ENCODE data around the gene USP27X.

The USP27X gene

DNA sequence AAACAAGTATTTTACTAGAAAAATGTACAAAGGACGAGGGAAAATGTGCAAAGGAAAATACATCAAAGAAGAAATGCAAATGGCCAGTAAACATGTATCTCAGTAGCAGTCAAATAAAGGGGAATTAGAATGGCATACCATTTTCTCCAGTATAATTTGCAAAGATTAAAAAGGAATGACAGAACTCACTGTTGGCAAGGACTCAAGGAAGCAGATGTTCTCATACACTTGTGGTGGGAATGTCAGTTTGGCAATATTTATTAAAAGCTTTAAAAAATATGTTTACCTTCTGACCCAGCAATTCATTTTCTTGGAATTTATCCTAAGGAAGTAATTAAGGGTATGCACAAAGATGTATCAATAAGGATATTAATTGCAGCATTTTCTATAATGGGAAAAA lies 50.8 kb downstream of the USP27X start:
- Histone ChIP-seq H3K36me3 (ENCODE audit: insufficient read depth, low read length) (no peaks in the 10 kb centered on the region), H3K9ac (ENCODE audit: low read depth, low read length) (no peak overlapping the region), H3K4me3 (ENCODE audit: low read length) (no peak overlapping the region)

More for the DNA sequence above, 50.8 kb downstream of the USP27X start:
- no peaks in the 10 kb centered on the region for H3K9me3 ChIP-seq (replicated peaks; ENCODE audit: low read length)
- peaks cover 19% of the 10 kb centered on the region for H3K4me1 ChIP-seq (ENCODE audit: control insufficient read depth, insufficient read depth, low read length)
- H3K4me2 ChIP-seq (ENCODE audit: low read length): no peak overlapping the region
- no peaks in the 10 kb centered on the region for H3K27me3 ChIP-seq (ENCODE audit: control insufficient read depth, insufficient read depth, low read length)
